A673 (cell line): Measurements from ENCODE around the gene ARHGEF28. TPM values are rescaled to one million over a fixed set of nuclear protein-coding genes. Genes with fewer than 3 reads are reported as not detected.

Experiments used
- BruUV-seq: library from RNA; stranded (reverse); fragments of 400-500 nt; replicated peaks from 2 replicates; lab custom pipeline; 2021; lab: Mats Ljungman, UMichigan
- CTCF ChIA-PET: fragments of 300-600 bp; sonication (Branson Sonifier 250); formaldehyde crosslinking; loops from one replicate; lab custom pipeline; 2022; ENCODE audit warnings: antibody characterized with exemption; lab: Charles Lee
- POLR2A ChIA-PET: fragments of 300-600 bp; sonication (Branson Sonifier 250); formaldehyde crosslinking; loops from one replicate; lab custom pipeline; 2022; ENCODE audit warnings: antibody characterized with exemption; ENCODE audit not compliant: low non-redundant PET; lab: Charles Lee
- DNase-seq: peaks from one replicate; pipeline ENCODE4 v3.0.0-alpha.2; 2015; ENCODE audit warnings: low spot score
- H3K27ac ChIP-seq: fragments of 200-600 bp; sonication (generic); 2 replicates; pipeline ENCODE4 v1.5.1; 2016; ENCODE audit warnings: mixed run types, low read depth, mild to moderate bottlenecking, mixed read lengths, antibody characterized with exemption, low read length; ENCODE audit not compliant: poor library complexity, severe bottlenecking
- H3K27me3 ChIP-seq: fragments of 200-600 bp; sonication (generic); replicated peaks from 2 replicates; pipeline ENCODE4 v1.6.1; 2017; ENCODE audit warnings: mixed run types, low read depth, mild to moderate bottlenecking, mixed read lengths, antibody characterized with exemption, low read length; ENCODE audit not compliant: insufficient read depth, poor library complexity
- H3K36me3 ChIP-seq: fragments of 200-600 bp; sonication (generic); 2 replicates; pipeline ENCODE4 v1.6.1; 2016; ENCODE audit warnings: mixed run types, mild to moderate bottlenecking, mixed read lengths, antibody characterized with exemption, low read length; ENCODE audit not compliant: insufficient read depth, poor library complexity, severe bottlenecking
- H3K4me1 ChIP-seq: fragments of 200-600 bp; sonication (generic); 2 replicates; pipeline ENCODE4 v1.6.1; 2017; ENCODE audit warnings: mixed run types, mild to moderate bottlenecking, mixed read lengths, antibody characterized with exemption, low read length; ENCODE audit not compliant: insufficient read depth, poor library complexity, severe bottlenecking
- H3K4me3 ChIP-seq: fragments of 200-600 bp; sonication (generic); 2 replicates; pipeline ENCODE4 v1.5.1; 2016; ENCODE audit warnings: low read depth, mixed run types, mild to moderate bottlenecking, mixed read lengths, low read length; ENCODE audit not compliant: poor library complexity, severe bottlenecking
- H3K9me3 ChIP-seq: fragments of 200-600 bp; sonication (generic); 2 replicates; pipeline ENCODE4 v1.6.1; 2016; ENCODE audit warnings: mixed run types, low read depth, mild to moderate bottlenecking, mixed read lengths, antibody characterized with exemption, low read length; ENCODE audit not compliant: poor library complexity, severe bottlenecking
- CTCF ChIP-seq: fragments of 300-800, 200-600 bp; sonication (generic); conservative IDR thresholded peaks from 2 replicates; pipeline ENCODE4 v1.5.1; 2017; ENCODE audit warnings: low read depth, mild to moderate bottlenecking, antibody characterized with exemption, low read length, moderate library complexity, mixed read lengths
- EZH2 ChIP-seq: fragments of 200-600 bp; sonication (generic); IDR thresholded peaks from 2 replicates; pipeline ENCODE4 v1.6.1; 2017; ENCODE audit warnings: borderline replicate concordance, low read depth, mild to moderate bottlenecking, mixed read lengths, antibody characterized with exemption, low read length; ENCODE audit not compliant: poor library complexity, severe bottlenecking
- intact Hi-C: fragments of 100-400 bp; cut with micrococcal nuclease; formaldehyde crosslinking; loops from one replicate; pipeline ENCODE4 v1.10.0; 2022; ENCODE audit not compliant: unreplicated experiment
- total RNA-seq: library from RNA; stranded (reverse); gene quantifications from 2 replicates; pipeline ENCODE4 v1.2.3, GENCODE V29; 2021

ARHGEF28 gene
- total RNA-seq, 1 experiment from 2014 or later, result 3.4 TPM

GRCh38 chr5:73835726-73836125 lies 209.7 kb downstream of the ARHGEF28 start:
- CTCF ChIA-PET, result no interaction called here
- POLR2A ChIA-PET, result no interaction called here
- no TSS peak for BruUV-seq
- Histone ChIP-seq H3K27ac (no peak overlapping the region), H3K4me1 (no peaks in the 10 kb centered on the region), H3K9me3 (peaks cover 3% of the 10 kb centered on the region), H3K27me3 (peaks cover 6% of the 10 kb centered on the region), H3K4me3 (no peak overlapping the region), H3K36me3 (no peaks in the 10 kb centered on the region)
- DNase-seq, result no peak
- TF ChIP-seq CTCF, result no peak
- intact Hi-C loops, result no loop called here

- BruUV-seq, result no TSS peak
- ChIA-PET POLR2A (no interaction called here), CTCF (no interaction called here)
- Histone ChIP-seq H3K4me3 (no peak overlapping the region), H3K4me1 (no peaks in the 10 kb centered on the region), H3K27ac (no peak overlapping the region), H3K27me3 (peaks cover 6% of the 10 kb centered on the region), H3K36me3 (no peaks in the 10 kb centered on the region), H3K9me3 (peaks cover 3% of the 10 kb centered on the region)
- TF ChIP-seq CTCF (no peak), EZH2 (no peak)
- intact Hi-C loops, result no loop called here
- no peak for DNase-seq
Measured at GRCh38 chr5:73836607-73837006, 210.6 kb downstream of the ARHGEF28 start.

GRCh38 chr5:73838901-73839300 lies 212.9 kb downstream of the ARHGEF28 start:
- no peak overlapping the region for H3K4me3 ChIP-seq
- intact Hi-C loops, result no loop called here
- no peak overlapping the region for H3K27ac ChIP-seq
- BruUV-seq, result no TSS peak
- peaks cover 6% of the 10 kb centered on the region for H3K27me3 ChIP-seq
- ChIA-PET CTCF (no interaction called here), POLR2A (no interaction called here)
- no peaks in the 10 kb centered on the region for H3K4me1 ChIP-seq
- no peak for DNase-seq
- H3K9me3 ChIP-seq, result peaks cover 3% of the 10 kb centered on the region
- H3K36me3 ChIP-seq, result no peaks in the 10 kb centered on the region
- no peak for TF ChIP-seq CTCF
- TF ChIP-seq EZH2, result no peak
